ENCODE results near the gene SH2D6.
"Not testable (repeated sequence)": the region's sequence is repeated elsewhere in the genome, so short reads cannot be mapped to it uniquely, and the experiment has no call there.

DNA sequence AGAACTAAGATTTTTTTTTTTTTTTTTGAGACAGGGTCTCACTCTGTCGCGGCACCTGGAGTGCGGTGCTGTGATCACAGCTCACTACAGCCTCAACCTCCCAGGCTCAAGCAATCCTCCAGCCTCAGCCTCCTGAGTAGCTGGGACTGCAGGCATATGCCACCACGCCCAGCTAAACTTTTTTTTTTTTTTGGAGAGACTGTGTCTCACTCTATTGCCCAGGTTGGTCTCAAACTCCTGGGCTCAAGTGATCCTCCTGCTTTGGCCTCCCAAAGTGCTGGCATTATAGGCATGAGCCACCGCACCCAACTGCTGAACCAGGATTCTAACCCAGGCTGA lies 4.1 kb upstream of the SH2D6 start:
- TF ChIP-seq, protein P1, sequence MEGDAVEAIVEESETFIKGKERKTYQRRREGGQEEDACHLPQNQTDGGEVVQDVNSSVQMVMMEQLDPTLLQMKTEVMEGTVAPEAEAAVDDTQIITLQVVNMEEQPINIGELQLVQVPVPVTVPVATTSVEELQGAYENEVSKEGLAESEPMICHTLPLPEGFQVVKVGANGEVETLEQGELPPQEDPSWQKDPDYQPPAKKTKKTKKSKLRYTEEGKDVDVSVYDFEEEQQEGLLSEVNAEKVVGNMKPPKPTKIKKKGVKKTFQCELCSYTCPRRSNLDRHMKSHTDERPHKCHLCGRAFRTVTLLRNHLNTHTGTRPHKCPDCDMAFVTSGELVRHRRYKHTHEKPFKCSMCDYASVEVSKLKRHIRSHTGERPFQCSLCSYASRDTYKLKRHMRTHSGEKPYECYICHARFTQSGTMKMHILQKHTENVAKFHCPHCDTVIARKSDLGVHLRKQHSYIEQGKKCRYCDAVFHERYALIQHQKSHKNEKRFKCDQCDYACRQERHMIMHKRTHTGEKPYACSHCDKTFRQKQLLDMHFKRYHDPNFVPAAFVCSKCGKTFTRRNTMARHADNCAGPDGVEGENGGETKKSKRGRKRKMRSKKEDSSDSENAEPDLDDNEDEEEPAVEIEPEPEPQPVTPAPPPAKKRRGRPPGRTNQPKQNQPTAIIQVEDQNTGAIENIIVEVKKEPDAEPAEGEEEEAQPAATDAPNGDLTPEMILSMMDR (IDR thresholded peaks at IDR 0.05 in 8 of 11, conservative IDR thresholded peaks at IDR 0.05 in 3 of 11), result not testable (repeated sequence)
- not testable (repeated sequence) for TF ChIP-seq POLR2A (IDR thresholded peaks at IDR 0.05)
